Karpas-422 (cell line): ENCODE results near the gene RAB31. TPM values are rescaled to one million over a fixed set of nuclear protein-coding genes. Genes with fewer than 3 reads are reported as not detected.

Experiments
- DNase-seq: peaks from one replicate; pipeline ENCODE4 v3.0.0-alpha.2; 2015
- H2AFZ ChIP-seq: fragments of 200-600 bp; sonication (generic); 2 replicates; pipeline ENCODE4 v1.6.1; 2014; ENCODE audit warnings: antibody characterized with exemption, low read length, mixed read lengths
- H3K27ac ChIP-seq: fragments of 200-600 bp; sonication (generic); 2 replicates; pipeline ENCODE4 v1.5.1; 2014; ENCODE audit warnings: mild to moderate bottlenecking, low read length, moderate library complexity
- H3K27me3 ChIP-seq: fragments of 200-600 bp; sonication (generic); 2 replicates; pipeline ENCODE4 v1.6.1; 2014; ENCODE audit warnings: low read length, mixed read lengths
- H3K36me3 ChIP-seq: fragments of 200-600 bp; sonication (generic); 2 replicates; pipeline ENCODE4 v1.6.1; 2014; ENCODE audit warnings: low read length, mixed read lengths; ENCODE audit not compliant: insufficient read depth
- H3K4me1 ChIP-seq: fragments of 200-600 bp; sonication (generic); 2 replicates; pipeline ENCODE4 v1.6.1; 2014; ENCODE audit warnings: mild to moderate bottlenecking, low read length, mixed read lengths
- H3K4me2 ChIP-seq: fragments of 200-600 bp; sonication (generic); 2 replicates; pipeline ENCODE4 v1.6.1; 2014; ENCODE audit warnings: low read length, low read depth, mild to moderate bottlenecking; ENCODE audit not compliant: poor library complexity, severe bottlenecking
- H3K4me3 ChIP-seq: fragments of 200-600 bp; sonication (generic); 2 replicates; pipeline ENCODE4 v1.5.1; 2014; ENCODE audit warnings: mild to moderate bottlenecking, antibody characterized with exemption, low read length, mixed read lengths
- H3K79me2 ChIP-seq: fragments of 200-600 bp; sonication (generic); 2 replicates; pipeline ENCODE4 v1.6.1; 2014; ENCODE audit warnings: mild to moderate bottlenecking, low read length, mixed read lengths
- H3K9ac ChIP-seq: fragments of 200-600 bp; sonication (generic); 2 replicates; pipeline ENCODE4 v1.6.0; 2014; ENCODE audit warnings: low read length
- H3K9me2 ChIP-seq: fragments of 200-600 bp; sonication (generic), shearing (Covaris generic); replicated peaks from 2 replicates; pipeline ENCODE4 v1.6.0; 2014; ENCODE audit warnings: mild to moderate bottlenecking, low read length, moderate library complexity; ENCODE audit not compliant: insufficient read depth
- H3K9me3 ChIP-seq: fragments of 300-700, 200-600 bp; sonication (generic); 2 replicates; pipeline ENCODE4 v1.6.1; 2014; ENCODE audit warnings: low read length, mixed read lengths
- H4K20me1 ChIP-seq: fragments of 200-600 bp; sonication (generic); 2 replicates; pipeline ENCODE4 v1.6.1; 2014; ENCODE audit warnings: mild to moderate bottlenecking, antibody characterized with exemption, low read length, low read depth; ENCODE audit not compliant: insufficient read depth
- small RNA-seq: library from RNA; depleted of rRNA; stranded (forward); fragments of <200 nt; gene quantifications from one replicate; pipeline ENCODE3, GENCODE V24; 2014
- total RNA-seq: library from RNA; depleted of rRNA; stranded (reverse); fragments of >200 nt; shearing (Covaris generic); gene quantifications from 2 replicates; pipeline ENCODE4 v1.2.3, GENCODE V29; 2014; ENCODE audit warnings: low replicate concordance; rRNA removed

Gene RAB31
- total RNA-seq, 1 experiment from 2014 or later = not detected

- no peak overlapping the region for H3K27ac ChIP-seq
- H3K4me3 ChIP-seq = no peak overlapping the region
- no peak for DNase-seq
- no peaks in the 10 kb centered on the region for H3K9me2 ChIP-seq
- no peaks in the 10 kb centered on the region for H3K36me3 ChIP-seq
- no peak overlapping the region for H3K4me2 ChIP-seq
- no peaks in the 10 kb centered on the region for H3K27me3 ChIP-seq
- no peak overlapping the region for H3K9ac ChIP-seq
- H2AFZ ChIP-seq = no peak overlapping the region
- H3K79me2 ChIP-seq = peaks cover 22% of the 10 kb centered on the region
- peaks cover 14% of the 10 kb centered on the region for H3K4me1 ChIP-seq
- peaks cover 15% of the 10 kb centered on the region for H4K20me1 ChIP-seq
- H3K9me3 ChIP-seq = peaks cover 2% of the 10 kb centered on the region; the same call in 1 of the 2 replicates
Observed at GRCh38 chr18:9911226-9911625, 203.1 kb downstream of the RAB31 start.

Small RNA genes lying within 50 kb of the gene (small RNA-seq; reads per million reads assigned to genes)
- gene RN7SL862P (not detected), gene RNA5SP449 (not detected)

Other genes with a start within 250 kb of the RAB31 start
- 40.4 and 45.7 TPM in 2 replicates for gene RALBP1, start 232.8 kb upstream of the RAB31 start, total RNA-seq
- gene PPP4R1, start 93.7 kb upstream of the RAB31 start, total RNA-seq = 28.7 and 52.7 TPM in 2 replicates
- not detected in 2 replicates for gene TXNDC2, start 177.7 kb downstream of the RAB31 start, total RNA-seq
- 138 and 162 TPM in 2 replicates for gene VAPA, start 205.7 kb downstream of the RAB31 start, total RNA-seq